ENCODE measurements around the gene GET4. TPM values are rescaled to one million over a fixed set of nuclear protein-coding genes. Genes with fewer than 3 reads are reported as not detected.

Gene GET4, protein sequence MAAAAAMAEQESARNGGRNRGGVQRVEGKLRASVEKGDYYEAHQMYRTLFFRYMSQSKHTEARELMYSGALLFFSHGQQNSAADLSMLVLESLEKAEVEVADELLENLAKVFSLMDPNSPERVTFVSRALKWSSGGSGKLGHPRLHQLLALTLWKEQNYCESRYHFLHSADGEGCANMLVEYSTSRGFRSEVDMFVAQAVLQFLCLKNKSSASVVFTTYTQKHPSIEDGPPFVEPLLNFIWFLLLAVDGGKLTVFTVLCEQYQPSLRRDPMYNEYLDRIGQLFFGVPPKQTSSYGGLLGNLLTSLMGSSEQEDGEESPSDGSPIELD
- total RNA-seq (2021; ENCODE audit: unreplicated experiment), result 44.8 TPM
- polyA plus RNA-seq (2012), result 42.1 and 43.4 TPM in 2 replicates
- percentile 72 among the genes with signal in this experiment for Bru-seq, nascent RNA
- percentile 88 among the genes with signal in this experiment for BruChase-seq, experiment 1, labeled RNA remaining after a 6-hour chase
- percentile 84 among the genes with signal in this experiment for BruChase-seq, experiment 2, labeled RNA remaining after a 2-hour chase
- long read RNA-seq, full-length matches to known transcripts, result 93 of 164 reads
- long read RNA-seq, partial matches to known transcripts, result 43 of 164 reads
- long read RNA-seq, other reads (novel, unspliced or antisense), result 28 of 164 reads

DNA sequence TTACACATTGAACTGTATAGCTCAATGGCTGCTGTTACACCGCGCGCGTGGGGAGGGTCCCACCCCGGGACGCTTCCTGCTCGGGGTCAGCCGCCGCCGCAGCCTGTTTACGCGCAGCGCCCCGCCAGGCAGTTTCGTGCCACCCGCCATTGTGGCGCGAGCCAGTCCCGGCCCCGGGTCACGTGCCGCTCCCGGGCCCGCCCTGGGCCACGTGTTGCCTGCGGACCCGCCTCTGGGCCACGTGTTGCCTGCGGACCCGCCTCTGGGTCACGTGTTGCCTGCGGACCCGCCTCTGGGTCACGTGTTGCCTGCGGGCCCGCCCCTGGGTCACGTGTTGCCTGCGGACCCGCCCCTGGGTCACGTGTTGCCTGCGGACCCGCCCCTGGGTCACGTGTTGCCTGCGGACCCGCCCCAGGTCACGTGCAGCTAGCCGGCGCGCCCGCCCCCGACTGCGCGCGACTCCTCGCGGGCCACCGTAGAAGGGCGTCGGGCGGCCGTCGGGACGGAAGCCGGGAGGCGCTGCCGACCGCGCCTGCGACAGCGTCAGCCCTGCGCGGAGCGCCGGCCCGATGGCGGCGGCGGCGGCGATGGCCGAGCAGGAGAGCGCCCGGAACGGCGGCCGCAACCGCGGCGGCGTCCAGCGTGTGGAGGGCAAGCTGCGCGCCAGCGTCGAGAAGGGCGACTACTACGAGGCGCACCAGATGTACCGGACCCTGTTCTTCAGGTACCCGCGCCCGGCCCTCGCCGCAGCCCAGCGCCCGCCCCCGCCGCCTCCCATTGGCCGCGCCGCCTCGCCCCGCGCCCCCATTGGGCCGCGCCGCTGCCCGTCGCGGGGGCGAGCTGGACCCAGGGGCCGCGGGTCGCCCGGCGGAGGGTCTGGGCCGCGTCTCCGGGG lies at the start of gene GET4:
TSS of gene GET4 (plus strand) at position 478 of the 895 bp plus-strand sequence. CDS start at position 570, 92 bp downstream.
- TF ChIP-seq POLR2A (IDR thresholded peaks at IDR 0.05; ENCODE audit: borderline replicate concordance, extremely low read depth, insufficient read depth, insufficient read length), result peak; percentile 58
- TF ChIP-seq POLR2AphosphoS5 (IDR thresholded peaks at IDR 0.05; ENCODE audit: low read depth, low read length), result peak; percentile 48
- TF ChIP-seq CEBPB (IDR thresholded peaks at IDR 0.05; ENCODE audit: low read depth), result no peak
- TF ChIP-seq, protein P1, sequence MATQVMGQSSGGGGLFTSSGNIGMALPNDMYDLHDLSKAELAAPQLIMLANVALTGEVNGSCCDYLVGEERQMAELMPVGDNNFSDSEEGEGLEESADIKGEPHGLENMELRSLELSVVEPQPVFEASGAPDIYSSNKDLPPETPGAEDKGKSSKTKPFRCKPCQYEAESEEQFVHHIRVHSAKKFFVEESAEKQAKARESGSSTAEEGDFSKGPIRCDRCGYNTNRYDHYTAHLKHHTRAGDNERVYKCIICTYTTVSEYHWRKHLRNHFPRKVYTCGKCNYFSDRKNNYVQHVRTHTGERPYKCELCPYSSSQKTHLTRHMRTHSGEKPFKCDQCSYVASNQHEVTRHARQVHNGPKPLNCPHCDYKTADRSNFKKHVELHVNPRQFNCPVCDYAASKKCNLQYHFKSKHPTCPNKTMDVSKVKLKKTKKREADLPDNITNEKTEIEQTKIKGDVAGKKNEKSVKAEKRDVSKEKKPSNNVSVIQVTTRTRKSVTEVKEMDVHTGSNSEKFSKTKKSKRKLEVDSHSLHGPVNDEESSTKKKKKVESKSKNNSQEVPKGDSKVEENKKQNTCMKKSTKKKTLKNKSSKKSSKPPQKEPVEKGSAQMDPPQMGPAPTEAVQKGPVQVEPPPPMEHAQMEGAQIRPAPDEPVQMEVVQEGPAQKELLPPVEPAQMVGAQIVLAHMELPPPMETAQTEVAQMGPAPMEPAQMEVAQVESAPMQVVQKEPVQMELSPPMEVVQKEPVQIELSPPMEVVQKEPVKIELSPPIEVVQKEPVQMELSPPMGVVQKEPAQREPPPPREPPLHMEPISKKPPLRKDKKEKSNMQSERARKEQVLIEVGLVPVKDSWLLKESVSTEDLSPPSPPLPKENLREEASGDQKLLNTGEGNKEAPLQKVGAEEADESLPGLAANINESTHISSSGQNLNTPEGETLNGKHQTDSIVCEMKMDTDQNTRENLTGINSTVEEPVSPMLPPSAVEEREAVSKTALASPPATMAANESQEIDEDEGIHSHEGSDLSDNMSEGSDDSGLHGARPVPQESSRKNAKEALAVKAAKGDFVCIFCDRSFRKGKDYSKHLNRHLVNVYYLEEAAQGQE (IDR thresholded peaks at IDR 0.05; ENCODE audit: low read depth), result no peak
- peak; percentile 88 for TF ChIP-seq YY1 (IDR thresholded peaks at IDR 0.05; ENCODE audit: extremely low read depth, insufficient replicate concordance, low read depth, low read length)
- TF ChIP-seq, protein P2, sequence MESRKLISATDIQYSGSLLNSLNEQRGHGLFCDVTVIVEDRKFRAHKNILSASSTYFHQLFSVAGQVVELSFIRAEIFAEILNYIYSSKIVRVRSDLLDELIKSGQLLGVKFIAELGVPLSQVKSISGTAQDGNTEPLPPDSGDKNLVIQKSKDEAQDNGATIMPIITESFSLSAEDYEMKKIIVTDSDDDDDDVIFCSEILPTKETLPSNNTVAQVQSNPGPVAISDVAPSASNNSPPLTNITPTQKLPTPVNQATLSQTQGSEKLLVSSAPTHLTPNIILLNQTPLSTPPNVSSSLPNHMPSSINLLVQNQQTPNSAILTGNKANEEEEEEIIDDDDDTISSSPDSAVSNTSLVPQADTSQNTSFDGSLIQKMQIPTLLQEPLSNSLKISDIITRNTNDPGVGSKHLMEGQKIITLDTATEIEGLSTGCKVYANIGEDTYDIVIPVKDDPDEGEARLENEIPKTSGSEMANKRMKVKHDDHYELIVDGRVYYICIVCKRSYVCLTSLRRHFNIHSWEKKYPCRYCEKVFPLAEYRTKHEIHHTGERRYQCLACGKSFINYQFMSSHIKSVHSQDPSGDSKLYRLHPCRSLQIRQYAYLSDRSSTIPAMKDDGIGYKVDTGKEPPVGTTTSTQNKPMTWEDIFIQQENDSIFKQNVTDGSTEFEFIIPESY (IDR thresholded peaks at IDR 0.05; ENCODE audit: extremely low read depth, insufficient replicate concordance, low read length), result peak; percentile 92
- TF ChIP-seq, protein P3, sequence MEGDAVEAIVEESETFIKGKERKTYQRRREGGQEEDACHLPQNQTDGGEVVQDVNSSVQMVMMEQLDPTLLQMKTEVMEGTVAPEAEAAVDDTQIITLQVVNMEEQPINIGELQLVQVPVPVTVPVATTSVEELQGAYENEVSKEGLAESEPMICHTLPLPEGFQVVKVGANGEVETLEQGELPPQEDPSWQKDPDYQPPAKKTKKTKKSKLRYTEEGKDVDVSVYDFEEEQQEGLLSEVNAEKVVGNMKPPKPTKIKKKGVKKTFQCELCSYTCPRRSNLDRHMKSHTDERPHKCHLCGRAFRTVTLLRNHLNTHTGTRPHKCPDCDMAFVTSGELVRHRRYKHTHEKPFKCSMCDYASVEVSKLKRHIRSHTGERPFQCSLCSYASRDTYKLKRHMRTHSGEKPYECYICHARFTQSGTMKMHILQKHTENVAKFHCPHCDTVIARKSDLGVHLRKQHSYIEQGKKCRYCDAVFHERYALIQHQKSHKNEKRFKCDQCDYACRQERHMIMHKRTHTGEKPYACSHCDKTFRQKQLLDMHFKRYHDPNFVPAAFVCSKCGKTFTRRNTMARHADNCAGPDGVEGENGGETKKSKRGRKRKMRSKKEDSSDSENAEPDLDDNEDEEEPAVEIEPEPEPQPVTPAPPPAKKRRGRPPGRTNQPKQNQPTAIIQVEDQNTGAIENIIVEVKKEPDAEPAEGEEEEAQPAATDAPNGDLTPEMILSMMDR (IDR thresholded peaks at IDR 0.05 in 2 of 3, conservative IDR thresholded peaks at IDR 0.05 in 1 of 3; ENCODE audit: borderline replicate concordance in 1 of 3, insufficient read depth in 1 of 3, low read depth in 2 of 3, low read length in 2 of 3), result 0 out of 6 replicates have a peak, but pooled peaks of 2 of the 3 experiments have one; percentile 5 to 12
- TF ChIP-seq ZNF274 (IDR thresholded peaks at IDR 0.05; ENCODE audit: low read depth, low read length), result no peak
- H3K4me1 ChIP-seq (ENCODE audit: control insufficient read depth in 1 of 2, insufficient read depth in 2 of 2, low read length in 2 of 2), result peaks cover 11 to 26% of the 10 kb centered on the region in 2 experiments

More for the DNA sequence above, at the start of gene GET4:
- POLR2A ChIA-PET, result no interaction called here
- peak; percentile 82 for DNase-seq (ENCODE audit: low read depth, low spot score)
- CTCF ChIA-PET, result interaction anchor here (0.9 kb wide), 1 partner anchor 90 kb away, joined by 4 read pairs; no protein-coding TSS in a partner anchor
- peak; percentile 84 for ATAC-seq
- H3K79me2 ChIP-seq (ENCODE audit: insufficient read depth, low read length), result peaks cover 45% of the 10 kb centered on the region
- BruUV-seq (replicated peaks), result no TSS peak
- peaks cover 6 to 19% of the 10 kb centered on the region in 2 experiments; a peak in 3 of 4 replicates for H3K36me3 ChIP-seq (ENCODE audit: control insufficient read depth in 1 of 2, insufficient read depth in 2 of 2, low read length in 2 of 2)
- intact Hi-C loops (cut with micrococcal nuclease), result no loop called here
- RAD21 ChIA-PET (ENCODE audit: low non-redundant PET in 1 of 2, low total read pairs in 2 of 2, uncharacterized antibody in 2 of 2, unreplicated experiment in 2 of 2), result no interaction called here
- no peak within 1 kb of the TSS for H2AFZ ChIP-seq (ENCODE audit: low read depth, low read length, poor library complexity, severe bottlenecking)
- peak within 1 kb of the TSS; percentile 83 for H3K27ac ChIP-seq (ENCODE audit: low read depth, low read length)
- H3K9ac ChIP-seq (ENCODE audit: low read length), result peak within 1 kb of the TSS; percentile 76
- no peaks in the 10 kb centered on the region; the same call in 1 of the 2 replicates for H4K20me1 ChIP-seq (ENCODE audit: insufficient read depth)
- peak within 1 kb of the TSS; percentile 91 for H3K4me2 ChIP-seq (ENCODE audit: low read length)
- H3K27me3 ChIP-seq (ENCODE audit: insufficient read depth, low read length), result no peaks in the 10 kb centered on the region
- no peaks in the 10 kb centered on the region for H3K9me3 ChIP-seq (ENCODE audit: control insufficient read depth in 1 of 2, insufficient read depth in 1 of 2, low read depth in 1 of 2, low read length in 2 of 2)
- H3K9me2 ChIP-seq (ENCODE audit: insufficient read depth), result no peaks in the 10 kb centered on the region
- peak within 1 kb of the TSS; percentile 83 to 85 for H3K4me3 ChIP-seq (replicated peaks in 1 of 2; ENCODE audit: low read depth in 1 of 2, low read length in 2 of 2)
